Esophagus squamous epithelium (tissue), 5 donors: Measurements from ENCODE around the gene LRP1B. TPM values are rescaled to one million over a fixed set of nuclear protein-coding genes. Genes with fewer than 3 reads are reported as not detected.

Experiments used
- DNase-seq: peaks from one replicate; lab custom pipeline; 2025; lab: John Stamatoyannopoulos, UW
- H3K27ac ChIP-seq, 4 donors: fragments of 200-600 bp; sonication (generic); one replicate each; pipeline ENCODE4 v1.5.1; 2016 to 2019; ENCODE audit warnings: mild to moderate bottlenecking in 1 of 4
- H3K27me3 ChIP-seq, 4 donors: fragments of 200-600 bp; sonication (generic); 1 replicate in 3 of 4; 2 replicates in 1 of 4; pipeline versions ENCODE4 v1.5.1 to v1.6.0; 2017 to 2021; ENCODE audit warnings: antibody characterized with exemption in 1 of 4
- H3K36me3 ChIP-seq, 3 donors: fragments of 200-600 bp; sonication (generic); one replicate each; pipeline ENCODE4 v1.5.1; 2016 to 2019
- H3K4me1 ChIP-seq, 3 donors: fragments of 200-600 bp; sonication (generic); one replicate each; pipeline ENCODE4 v1.5.1; 2017 to 2019
- H3K4me3 ChIP-seq, 4 donors: fragments of 200-600 bp; sonication (generic); 1 replicate in 3 of 4; 2 replicates in 1 of 4; pipeline ENCODE4 v1.5.1; 2016 to 2019; ENCODE audit warnings: mild to moderate bottlenecking in 2 of 4, moderate library complexity in 1 of 4
- H3K9me3 ChIP-seq, 3 donors: fragments of 200-600 bp; sonication (generic); one replicate each; pipeline ENCODE4 v1.5.1; 2016 to 2019
- CTCF ChIP-seq, 6 experiments: fragments of 450-650 bp in 4 of 6; fragments of 200-600 bp in 2 of 6; sonication (generic) in 2 of 6; IDR thresholded peaks; one replicate each; pipeline ENCODE4 v1.5.1; 2016 to 2019; ENCODE audit warnings: antibody characterized with exemption in 6 of 6, mild to moderate bottlenecking in 4 of 6, moderate library complexity in 4 of 6
- POLR2A ChIP-seq, 4 donors: fragments of 450-650 bp; IDR thresholded peaks; one replicate each; pipeline ENCODE4 v1.6.1; 2017; ENCODE audit warnings: antibody characterized with exemption in 4 of 4, mild to moderate bottlenecking in 4 of 4, moderate library complexity in 3 of 4
- WGBS, 2 donors: methylation state at CpG; one replicate each; pipeline ENCODE4 v1.1.5; 2018; 5-methylcytosine and 5-hydroxymethylcytosine counted together
- intact Hi-C: fragments of 100-400 bp; cut with DNase I; formaldehyde crosslinking; loops from one replicate; pipeline ENCODE4 v1.15.0; 2022
- total RNA-seq, 4 donors: library from RNA; depleted of rRNA; stranded (reverse); fragments of >200 nt; gene quantifications; one replicate each; pipeline ENCODE4 v1.1.0, GENCODE V29; 2016
- donor health status: DM: yes; HTN: yes; CAD: no.

LRP1B gene
- total RNA-seq, 4 donors from 2014 or later: 0.04 to 1.1 (median 0.23) TPM

GRCh38 chr2:141528990-141529389, 601.8 kb downstream of the LRP1B start:
- WGBS, 2 donors: 56 to 60% methylated on average over 5 of the region's 5 CpGs
- Histone ChIP-seq H3K36me3 (no peaks in the 10 kb centered on the region), H3K27me3 (no peaks in the 10 kb centered on the region), H3K27ac (no peak overlapping the region), H3K9me3 (no peaks in the 10 kb centered on the region), H3K4me3 (no peak overlapping the region), H3K4me1 (no peaks in the 10 kb centered on the region)
- TF ChIP-seq CTCF (IDR thresholded peaks at IDR 0.05) (no peak), POLR2A (IDR thresholded peaks at IDR 0.05) (no peak)
- no peak for DNase-seq
- intact Hi-C loops: no loop called here

GRCh38 chr2:141526760-141527159, 604.1 kb downstream of the LRP1B start:
- WGBS, 2 donors: 64 to 86% methylated on average over 2 of the region's 2 CpGs
- TF ChIP-seq CTCF (IDR thresholded peaks at IDR 0.05) (no peak), POLR2A (IDR thresholded peaks at IDR 0.05) (no peak)
- Histone ChIP-seq H3K27me3 (no peaks in the 10 kb centered on the region), H3K36me3 (no peaks in the 10 kb centered on the region), H3K9me3 (no peaks in the 10 kb centered on the region), H3K27ac (no peak overlapping the region), H3K4me3 (no peak overlapping the region), H3K4me1 (no peaks in the 10 kb centered on the region)
- no peak for DNase-seq
- intact Hi-C loops: no loop called here

- no peak overlapping the region for H3K4me3 ChIP-seq
- H3K9me3 ChIP-seq: no peaks in the 10 kb centered on the region
- 57% methylated on average over 3 of the region's 3 CpGs for WGBS, 2 donors
- no peaks in the 10 kb centered on the region for H3K27me3 ChIP-seq
- H3K4me1 ChIP-seq: no peaks in the 10 kb centered on the region
- DNase-seq: no peak
- H3K36me3 ChIP-seq: no peaks in the 10 kb centered on the region
- no peak overlapping the region for H3K27ac ChIP-seq
- TF ChIP-seq POLR2A (IDR thresholded peaks at IDR 0.05): no peak
- no peak for TF ChIP-seq CTCF (IDR thresholded peaks at IDR 0.05)
- intact Hi-C loops: no loop called here
These were observed 606.0 kb downstream of the LRP1B start for GRCh38 chr2:141524777-141525176.

- DNase-seq: no peak
- TF ChIP-seq CTCF (IDR thresholded peaks at IDR 0.05): no peak
- no peak for TF ChIP-seq POLR2A (IDR thresholded peaks at IDR 0.05)
- intact Hi-C loops: no loop called here
- Histone ChIP-seq H3K36me3 (no peaks in the 10 kb centered on the region), H3K4me1 (no peaks in the 10 kb centered on the region), H3K27me3 (no peaks in the 10 kb centered on the region), H3K9me3 (no peaks in the 10 kb centered on the region), H3K4me3 (no peak overlapping the region), H3K27ac (no peak overlapping the region)
These were observed 607.6 kb downstream of the LRP1B start for GRCh38 chr2:141523199-141523598.

- Histone ChIP-seq H3K9me3 (no peaks in the 10 kb centered on the region), H3K27me3 (no peaks in the 10 kb centered on the region), H3K4me3 (no peak overlapping the region), H3K27ac (no peak overlapping the region), H3K4me1 (no peaks in the 10 kb centered on the region), H3K36me3 (no peaks in the 10 kb centered on the region)
- no peak for DNase-seq
- WGBS, 2 donors: 12 to 16% methylated on average over 1 of the region's 1 CpG
- no peak for TF ChIP-seq CTCF (IDR thresholded peaks at IDR 0.05)
- TF ChIP-seq POLR2A (IDR thresholded peaks at IDR 0.05): no peak
- intact Hi-C loops: no loop called here
These were observed 608.1 kb downstream of the LRP1B start for GRCh38 chr2:141522702-141523101.
